NCI-H2227 (cell line): Measurements from ENCODE around the gene NUAK1.

Source experiments
- DNase-seq: peaks from one replicate; lab custom pipeline; 2025; ENCODE audit not compliant: unreplicated experiment; lab: John Stamatoyannopoulos, UW

Gene NUAK1

GRCh38 chr12:106064721-106065021 is 74.1 kb downstream of the NUAK1 start:
- no peak for DNase-seq

DNA sequence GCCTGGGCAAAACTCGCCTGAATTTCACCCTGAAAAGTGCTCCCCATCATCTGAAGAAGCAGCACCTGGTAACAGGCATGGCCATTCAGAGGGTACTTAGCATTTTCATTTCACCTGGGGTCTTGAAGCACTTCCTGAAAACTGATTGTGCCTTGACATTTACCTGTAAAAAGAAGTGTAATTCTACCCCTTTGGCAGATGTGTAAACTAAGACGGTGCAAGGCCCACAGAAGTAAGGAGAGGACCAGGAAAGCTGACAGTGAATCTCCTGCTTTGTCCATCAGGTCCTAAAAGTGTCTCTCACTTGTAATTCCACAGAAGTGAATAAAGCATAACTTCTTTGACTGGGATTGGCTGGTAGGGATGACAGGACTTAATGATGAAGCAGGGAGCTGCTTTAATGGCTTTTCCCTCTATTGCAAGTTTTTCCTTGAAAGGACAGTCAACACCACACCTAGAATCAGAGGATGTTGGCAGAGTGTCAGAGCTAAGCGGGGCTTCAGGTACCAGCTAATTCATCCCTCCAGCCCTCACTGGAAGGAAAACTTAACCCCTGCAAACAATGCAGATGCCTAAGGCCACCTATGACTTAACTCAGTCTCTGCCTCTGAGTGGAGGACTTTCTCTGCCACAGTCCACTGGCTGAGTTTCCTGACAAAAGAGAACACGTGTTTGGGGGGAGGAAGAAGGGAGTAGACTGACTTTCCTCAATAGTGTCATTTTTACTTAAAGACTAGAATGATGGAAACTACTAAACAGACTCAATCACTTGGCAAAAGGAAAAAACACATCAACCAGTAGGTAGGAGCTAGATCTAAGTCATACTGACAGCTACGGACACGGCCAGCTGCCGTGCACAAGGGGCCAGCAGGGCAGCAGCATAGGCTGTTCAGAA is 74.7 kb downstream of the NUAK1 start:
- no peak for DNase-seq

DNA sequence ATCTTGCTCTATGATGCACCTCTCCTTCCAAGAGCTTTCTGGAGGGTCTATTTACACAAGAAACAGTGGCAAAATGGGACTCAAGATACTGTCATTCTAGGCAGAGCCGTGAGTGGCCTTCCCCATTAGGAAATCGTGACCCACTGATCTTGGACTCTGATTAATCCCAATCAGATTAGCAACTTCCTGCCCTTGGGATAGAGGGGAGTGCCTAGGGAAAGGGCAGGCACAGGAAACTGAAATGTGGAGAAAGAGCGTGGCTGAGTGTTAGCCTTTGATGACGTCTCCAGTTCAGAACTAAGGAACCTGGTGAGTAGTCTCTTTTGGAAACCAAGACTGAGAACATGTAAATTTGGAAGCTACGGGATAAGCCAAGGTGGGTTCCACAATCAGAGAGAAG is 76.1 kb downstream of the NUAK1 start:
- DNase-seq: no peak

- no peak for DNase-seq
Observed at GRCh38 chr12:106058256-106059182, 80.2 kb downstream of the NUAK1 start.

GRCh38 chr12:106054049-106054448 is 84.7 kb downstream of the NUAK1 start:
- no peak for DNase-seq

DNA sequence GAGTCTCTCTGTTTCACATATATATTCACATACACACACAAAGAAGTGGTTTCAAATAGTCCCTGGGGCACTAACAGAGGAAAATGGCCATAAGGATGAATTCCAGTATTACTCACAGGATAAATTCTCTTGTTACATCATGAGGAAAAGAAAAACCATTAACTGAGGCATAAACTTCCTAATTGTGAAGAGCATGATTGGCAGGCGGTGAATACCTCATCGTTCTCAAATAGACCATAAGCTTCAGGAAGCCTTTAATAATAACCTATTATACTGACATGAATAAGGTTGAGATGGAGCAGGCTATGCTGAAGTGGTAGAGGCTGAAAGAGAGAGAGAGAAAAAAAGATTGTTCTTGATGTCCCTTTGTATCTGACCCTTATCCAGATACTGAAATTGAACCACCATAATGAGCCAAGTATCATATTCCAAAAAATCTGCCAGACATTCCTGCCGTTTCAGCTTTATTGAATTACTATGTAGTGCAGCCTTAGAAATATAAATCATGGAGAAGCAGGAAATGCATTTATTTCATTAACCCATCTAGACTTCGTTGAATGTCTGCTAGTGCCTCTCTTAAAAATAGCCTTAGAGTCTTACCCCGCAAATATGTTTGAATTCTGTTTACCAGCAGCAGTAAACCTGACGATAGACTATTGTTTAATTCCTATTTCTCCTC is 86.8 kb downstream of the NUAK1 start:
- DNase-seq: no peak

- no peak for DNase-seq
Observed at GRCh38 chr12:106049546-106049945, 89.2 kb downstream of the NUAK1 start.

DNA sequence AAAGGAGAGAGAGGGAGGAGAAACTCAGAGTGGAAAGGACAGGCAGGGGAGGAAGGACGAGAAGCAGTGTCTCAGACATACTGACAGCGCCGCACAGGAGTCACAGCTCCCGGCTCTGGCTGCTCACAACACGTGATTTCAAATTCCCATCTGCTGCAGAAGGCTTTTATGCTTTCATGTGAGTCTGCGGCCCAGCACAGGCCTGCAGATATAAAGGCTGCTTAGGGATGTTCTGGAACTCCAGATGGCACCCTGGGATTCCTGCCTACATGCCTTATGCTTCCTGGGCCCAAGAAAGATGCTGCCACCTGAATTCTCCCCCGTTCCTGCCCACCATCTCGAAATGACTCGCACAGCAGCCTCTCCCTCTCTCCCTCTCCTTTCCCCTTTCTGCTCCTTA is 89.6 kb downstream of the NUAK1 start:
- no peak for DNase-seq

DNA sequence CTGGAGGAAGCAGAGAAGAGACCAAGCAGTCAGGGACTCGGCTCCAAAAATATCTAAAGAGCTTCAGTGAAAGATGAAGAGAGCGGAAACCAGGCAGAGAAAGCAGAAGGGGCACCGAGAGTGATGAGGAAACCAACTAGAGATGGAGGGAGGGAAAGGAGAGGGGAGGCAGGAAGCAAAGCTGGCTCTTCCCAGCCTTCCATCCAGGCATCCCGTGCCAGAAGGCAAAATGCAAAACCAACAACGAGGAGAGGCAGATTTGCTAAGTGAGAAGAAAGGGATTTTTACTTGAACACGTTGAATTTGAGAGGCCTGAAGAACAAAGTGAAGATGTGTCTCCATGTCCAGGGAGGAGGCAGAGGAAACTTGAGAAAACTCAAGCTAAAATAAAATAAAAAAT is 90.1 kb downstream of the NUAK1 start:
- no peak for DNase-seq

GRCh38 chr12:106048016-106048415 is 90.7 kb downstream of the NUAK1 start:
- no peak for DNase-seq

- DNase-seq: no peak
Observed at GRCh38 chr12:106046947-106047346, 91.8 kb downstream of the NUAK1 start.

- DNase-seq: no peak
Observed at GRCh38 chr12:106046301-106046846, 92.4 kb downstream of the NUAK1 start.

- DNase-seq: no peak
Observed at GRCh38 chr12:106045251-106045674, 93.5 kb downstream of the NUAK1 start.

DNA sequence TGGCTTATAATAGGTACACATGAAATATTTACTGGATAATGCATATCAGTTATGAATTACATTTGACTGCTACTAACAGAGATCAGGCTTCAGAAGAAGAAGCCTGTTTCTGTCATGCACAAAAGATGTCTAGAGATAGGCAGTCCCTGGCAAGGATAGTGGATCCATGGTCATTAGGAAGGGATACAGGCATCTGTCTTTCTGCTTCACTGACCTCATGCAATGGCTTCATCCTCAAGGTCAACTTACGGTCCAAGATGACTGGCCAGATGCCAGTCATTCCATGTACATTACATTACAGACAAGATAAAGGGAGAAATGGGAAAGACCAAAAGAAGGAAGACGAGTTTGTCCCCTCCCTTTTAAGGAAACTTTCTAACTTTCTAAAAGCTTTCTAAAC is 94.0 kb downstream of the NUAK1 start:
- DNase-seq: no peak

DNA sequence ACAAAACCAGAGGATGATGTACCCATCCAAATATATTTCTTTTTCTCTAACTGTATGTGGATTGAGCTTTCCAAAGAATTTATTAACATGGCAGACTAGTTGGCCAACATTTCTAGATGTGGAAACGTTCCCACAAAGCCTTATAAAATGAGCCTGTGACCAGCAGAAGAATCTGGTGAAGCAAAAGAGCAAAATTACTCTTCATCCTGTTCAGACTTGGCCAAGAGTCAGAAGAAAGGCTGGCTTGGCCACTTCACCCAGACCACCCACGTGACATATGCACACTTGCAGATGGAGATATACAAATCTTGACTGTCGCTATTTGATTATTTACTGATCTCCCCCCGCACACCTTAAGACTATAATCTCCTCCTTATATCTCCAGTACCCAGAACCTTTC is 96.7 kb downstream of the NUAK1 start:
- no peak for DNase-seq

DNA sequence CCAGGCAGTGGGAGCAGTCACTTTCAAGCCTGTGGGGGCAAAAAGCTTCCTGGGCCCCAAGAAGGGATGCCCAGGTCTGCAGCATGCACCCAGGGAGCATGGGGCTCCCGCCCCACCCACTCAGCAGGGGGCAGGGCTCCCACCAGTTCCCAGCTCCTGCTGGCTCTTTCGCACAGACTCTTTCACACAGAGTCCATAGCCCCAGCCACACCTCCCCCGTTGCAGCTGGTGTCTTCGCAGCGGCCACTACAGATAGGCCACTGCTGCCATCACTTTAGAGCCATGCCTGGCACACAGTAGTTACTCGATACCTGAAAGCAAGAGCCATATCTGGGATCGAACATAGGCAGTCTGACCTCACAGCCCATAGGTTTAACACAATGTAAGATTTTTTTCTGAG is 98.2 kb downstream of the NUAK1 start:
- no peak for DNase-seq

GRCh38 chr12:106039646-106040404 is 98.9 kb downstream of the NUAK1 start:
- DNase-seq: no peak

DNA sequence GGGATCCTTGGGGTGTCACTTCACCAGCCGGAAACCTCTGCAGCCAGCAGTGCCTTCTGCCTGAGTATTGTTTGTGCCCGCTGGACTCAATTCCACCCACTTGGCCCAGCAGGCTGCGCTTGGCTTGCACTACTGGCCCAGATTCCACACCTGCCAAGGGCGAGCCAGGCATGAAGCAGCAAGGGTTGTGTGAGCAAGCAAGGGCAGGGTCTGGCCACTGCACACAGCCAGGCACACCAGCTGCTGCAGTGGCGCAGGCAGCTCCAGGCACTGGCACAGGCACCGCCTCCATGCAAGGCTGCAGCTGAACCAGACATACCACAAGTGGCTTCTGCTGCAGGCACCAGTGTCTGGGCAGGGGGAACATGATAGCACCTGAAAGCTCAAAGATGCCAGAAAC is 99.5 kb downstream of the NUAK1 start:
- no peak for DNase-seq

- DNase-seq: no peak
Observed at GRCh38 chr12:106037524-106038298, 101.0 kb downstream of the NUAK1 start.

- no peak for DNase-seq
Observed at GRCh38 chr12:106035421-106035820, 103.3 kb downstream of the NUAK1 start.
